GM13976 (cell line): ENCODE results near the gene AFDN.

Experiments used
- DNase-seq: peaks from one replicate; pipeline ENCODE4 v3.0.0; 2012; ENCODE audit warnings: low spot score
- in situ Hi-C: fragments of 300-500 bp; cut with MboI; formaldehyde crosslinking; loops from one replicate; pipeline ENCODE4 v1.12.0; 2022; ENCODE audit warnings: low sequenced_read_pairs, mixed read lengths, inconsistent platforms; ENCODE audit not compliant: unreplicated experiment
- TF ChIP-seq, protein P1 (sequence below): IDR thresholded peaks from 2 replicates; pipeline ENCODE4 v1.5.1; 2012; ENCODE audit warnings: borderline replicate concordance, mild to moderate bottlenecking; ENCODE audit not compliant: insufficient read depth; ENCODE audit errors: extremely low read depth, missing control alignments, control extremely low read depth

AFDN gene

GRCh38 chr6:167796192-167796981 lies 30.3 kb upstream of the AFDN start:
- in situ Hi-C loops = no loop called here
- DNase-seq = no peak
- TF ChIP-seq, protein P1, sequence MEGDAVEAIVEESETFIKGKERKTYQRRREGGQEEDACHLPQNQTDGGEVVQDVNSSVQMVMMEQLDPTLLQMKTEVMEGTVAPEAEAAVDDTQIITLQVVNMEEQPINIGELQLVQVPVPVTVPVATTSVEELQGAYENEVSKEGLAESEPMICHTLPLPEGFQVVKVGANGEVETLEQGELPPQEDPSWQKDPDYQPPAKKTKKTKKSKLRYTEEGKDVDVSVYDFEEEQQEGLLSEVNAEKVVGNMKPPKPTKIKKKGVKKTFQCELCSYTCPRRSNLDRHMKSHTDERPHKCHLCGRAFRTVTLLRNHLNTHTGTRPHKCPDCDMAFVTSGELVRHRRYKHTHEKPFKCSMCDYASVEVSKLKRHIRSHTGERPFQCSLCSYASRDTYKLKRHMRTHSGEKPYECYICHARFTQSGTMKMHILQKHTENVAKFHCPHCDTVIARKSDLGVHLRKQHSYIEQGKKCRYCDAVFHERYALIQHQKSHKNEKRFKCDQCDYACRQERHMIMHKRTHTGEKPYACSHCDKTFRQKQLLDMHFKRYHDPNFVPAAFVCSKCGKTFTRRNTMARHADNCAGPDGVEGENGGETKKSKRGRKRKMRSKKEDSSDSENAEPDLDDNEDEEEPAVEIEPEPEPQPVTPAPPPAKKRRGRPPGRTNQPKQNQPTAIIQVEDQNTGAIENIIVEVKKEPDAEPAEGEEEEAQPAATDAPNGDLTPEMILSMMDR = no peak

DNA sequence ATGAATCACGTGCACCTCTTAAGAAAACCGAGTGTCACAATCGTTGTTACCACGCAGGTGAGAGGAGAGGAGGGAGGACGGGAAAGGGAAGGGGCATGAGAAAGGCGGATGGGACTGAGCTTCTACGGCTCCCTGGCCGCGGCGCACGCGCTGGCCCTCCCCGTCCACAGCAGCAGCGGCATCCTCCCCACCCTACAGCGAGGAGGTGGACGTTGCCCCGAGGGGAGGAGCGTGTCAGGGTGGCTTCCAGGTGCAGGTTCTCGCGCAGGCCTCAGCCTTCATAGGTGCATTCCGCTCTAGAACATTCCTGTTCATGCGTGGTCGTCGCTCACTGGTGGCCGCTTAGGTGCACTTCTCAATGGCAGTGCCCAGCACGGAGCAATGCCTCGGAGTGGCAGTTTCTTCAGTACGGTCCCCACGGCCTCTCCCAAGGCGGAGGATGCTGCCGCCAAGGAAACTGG lies 29.7 kb upstream of the AFDN start:
- in situ Hi-C loops = no loop called here

GRCh38 chr6:167797476-167798265 lies 29.0 kb upstream of the AFDN start:
- TF ChIP-seq, protein P1 = no peak
- in situ Hi-C loops = no loop called here
- DNase-seq = no peak

More for the DNA sequence above, 29.7 kb upstream of the AFDN start:
- DNase-seq = no peak
- TF ChIP-seq, protein P1 = no peak

DNA sequence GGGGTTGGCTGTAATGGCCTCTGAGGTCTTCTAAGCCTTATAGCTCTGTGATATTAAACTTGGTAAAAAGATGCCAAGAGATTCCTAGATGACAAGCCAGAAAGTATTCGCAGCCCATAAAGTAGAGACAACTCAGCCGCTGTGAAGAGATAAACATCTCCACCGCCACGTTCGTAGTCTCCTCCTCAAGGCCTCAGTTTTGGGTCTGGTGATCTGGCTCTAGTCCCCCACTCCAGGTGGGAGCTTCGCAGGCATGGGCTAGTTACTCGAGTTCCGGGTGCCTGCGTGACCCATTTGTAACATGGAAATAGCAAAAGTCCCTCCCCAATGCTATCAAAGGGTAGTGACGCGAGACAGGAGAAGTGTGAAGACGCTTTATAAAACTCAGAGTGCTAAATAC lies 28.3 kb upstream of the AFDN start:
- DNase-seq = no peak
- in situ Hi-C loops = no loop called here
- TF ChIP-seq, protein P1 = no peak

- in situ Hi-C loops = no loop called here
- no peak for DNase-seq
- TF ChIP-seq, protein P1 = no peak
These were observed 27.5 kb upstream of the AFDN start for GRCh38 chr6:167799033-167799821.

DNA sequence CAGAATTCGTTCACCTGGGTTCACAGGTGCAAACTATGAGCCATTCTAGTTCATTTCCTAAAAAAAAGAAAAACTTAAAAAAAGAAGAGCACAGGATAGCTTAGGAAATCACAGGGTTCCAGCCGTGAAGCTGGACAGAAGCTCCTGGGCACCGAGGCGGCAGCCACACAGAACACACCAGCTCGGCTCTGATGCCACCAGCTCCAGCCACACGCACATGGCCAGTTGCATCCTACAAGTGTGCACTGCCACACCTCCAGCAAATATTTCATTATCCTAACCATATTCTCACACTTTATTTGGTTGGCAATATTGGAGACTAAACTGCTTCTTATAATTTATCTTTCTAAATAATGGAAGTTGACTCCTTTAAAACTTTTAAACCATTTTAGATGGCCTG lies 26.2 kb upstream of the AFDN start:
- DNase-seq = no peak
- in situ Hi-C loops = no loop called here
- TF ChIP-seq, protein P1 = no peak
